Esophagus muscularis mucosa (tissue), 4 donors: Measurements from ENCODE around the gene ATP5ME. TPM values are rescaled to one million over a fixed set of nuclear protein-coding genes. Genes with fewer than 3 reads are reported as not detected.

Experiments used
- DNase-seq: peaks from one replicate; pipeline ENCODE4 v3.0.0-alpha.2; 2017; ENCODE audit errors: extremely low spot score
- H3K27ac ChIP-seq, 4 donors: fragments of 200-600 bp; sonication (generic); replicated peaks in 1 of 4; 1 replicate in 3 of 4; 2 replicates in 1 of 4; pipeline ENCODE4 v1.5.1; 2016 to 2019; ENCODE audit warnings: mild to moderate bottlenecking in 1 of 4
- H3K27me3 ChIP-seq, 4 donors: fragments of 200-600 bp; sonication (generic); one replicate each; pipeline versions ENCODE4 v1.5.1 to v1.6.0; 2016 to 2019
- H3K36me3 ChIP-seq, 4 donors: fragments of 200-600 bp; sonication (generic); one replicate each; pipeline ENCODE4 v1.5.1; 2016 to 2019
- H3K4me1 ChIP-seq, 4 donors: fragments of 200-600 bp; sonication (generic); one replicate each; pipeline ENCODE4 v1.5.1; 2016 to 2019
- H3K4me3 ChIP-seq, 4 donors: fragments of 200-600 bp; sonication (generic); 1 replicate in 2 of 4; 2 replicates in 2 of 4; pipeline ENCODE4 v1.5.1; 2016 to 2019; ENCODE audit warnings: mild to moderate bottlenecking in 4 of 4, moderate library complexity in 1 of 4
- H3K9me3 ChIP-seq, 4 donors: fragments of 200-600 bp; sonication (generic); 1 replicate in 3 of 4; 2 replicates in 1 of 4; pipeline ENCODE4 v1.5.1; 2016 to 2019
- CTCF ChIP-seq, 3 experiments: fragments of 200-600 bp in 2 of 3; fragments of 450-650 bp in 1 of 3; sonication (generic) in 2 of 3; IDR thresholded peaks; one replicate each; pipeline ENCODE4 v1.5.1; 2017 to 2019; ENCODE audit warnings: antibody characterized with exemption in 3 of 3, mild to moderate bottlenecking in 2 of 3, moderate library complexity in 1 of 3
- EP300 ChIP-seq: sonication (generic); formaldehyde crosslinking; IDR thresholded peaks from one replicate; pipeline ENCODE4 v1.6.1; 2017; ENCODE audit warnings: antibody characterized with exemption
- POLR2A ChIP-seq: fragments of 450-650 bp; IDR thresholded peaks from one replicate; pipeline ENCODE4 v1.6.1; 2017; ENCODE audit warnings: antibody characterized with exemption, moderate library complexity, mild to moderate bottlenecking, low read depth
- POLR2AphosphoS5 ChIP-seq, 2 donors: sonication (generic); formaldehyde crosslinking; IDR thresholded peaks; one replicate each; pipeline ENCODE4 v1.6.1; 2017; ENCODE audit warnings: antibody characterized with exemption in 2 of 2
- WGBS: methylation state at CpG from one replicate; pipeline ENCODE4 v1.1.5; 2018; 5-methylcytosine and 5-hydroxymethylcytosine counted together
- intact Hi-C: fragments of 100-400 bp; cut with DNase I; formaldehyde crosslinking; loops from one replicate; pipeline ENCODE4 v1.15.1; 2023
- total RNA-seq, 4 donors: library from RNA; depleted of rRNA; stranded (reverse); fragments of >200 nt; gene quantifications; one replicate each; pipeline versions ENCODE4 v1.1.0 to v1.2.1, GENCODE V29; 2016

Gene ATP5ME
- total RNA-seq, 4 donors from 2014 or later: 111 to 224 (median 154) TPM

- intact Hi-C loops: no loop called here
- Histone ChIP-seq H3K36me3 (peaks cover 0 to 26% (median 14%) of the 10 kb centered on the region in 4 donors), H3K4me1 (peaks cover 10 to 29% (median 19%) of the 10 kb centered on the region in 4 donors), H3K27ac (no peak overlapping the region), H3K4me3 (no peak overlapping the region), H3K9me3 (no peaks in the 10 kb centered on the region), H3K27me3 (no peaks in the 10 kb centered on the region)
- TF ChIP-seq POLR2A (no peak), EP300 (no peak), POLR2AphosphoS5 (IDR thresholded peaks at IDR 0.05) (no peak), CTCF (IDR thresholded peaks at IDR 0.05) (no peak)
- 93% methylated on average over 58 of the region's 59 CpGs for WGBS
- no peak for DNase-seq
Observed at GRCh38 chr4:720111-720860, 46.2 kb upstream of the ATP5ME start.

GRCh38 chr4:718460-718859, 44.4 kb upstream of the ATP5ME start:
- intact Hi-C loops: no loop called here
- H3K9me3 ChIP-seq: no peaks in the 10 kb centered on the region
- WGBS: 68% methylated on average over 6 of the region's 8 CpGs
- H3K27me3 ChIP-seq: no peaks in the 10 kb centered on the region
- peaks cover 10 to 35% (median 21%) of the 10 kb centered on the region in 4 donors for H3K4me1 ChIP-seq
- H3K4me3 ChIP-seq: no peak overlapping the region
- peaks cover 0 to 27% (median 13%) of the 10 kb centered on the region in 4 donors for H3K36me3 ChIP-seq
- H3K27ac ChIP-seq: no peak overlapping the region
- no peak for DNase-seq
- TF ChIP-seq POLR2AphosphoS5 (IDR thresholded peaks at IDR 0.05) (no peak), CTCF (IDR thresholded peaks at IDR 0.05) (no peak), EP300 (no peak), POLR2A (no peak)

GRCh38 chr4:717601-718320, 43.7 kb upstream of the ATP5ME start:
- no peaks in the 10 kb centered on the region for H3K9me3 ChIP-seq
- no peak for DNase-seq
- H3K4me1 ChIP-seq: peaks cover 10 to 35% (median 21%) of the 10 kb centered on the region in 4 donors
- intact Hi-C loops: no loop called here
- WGBS: 87% methylated on average over 33 of the region's 34 CpGs
- peaks cover 0 to 20% (median 6%) of the 10 kb centered on the region in 4 donors for H3K36me3 ChIP-seq
- no peak overlapping the region for H3K27ac ChIP-seq
- no peak overlapping the region for H3K4me3 ChIP-seq
- no peaks in the 10 kb centered on the region for H3K27me3 ChIP-seq
- TF ChIP-seq POLR2AphosphoS5 (IDR thresholded peaks at IDR 0.05): no peak
- TF ChIP-seq CTCF (IDR thresholded peaks at IDR 0.05): no peak
- TF ChIP-seq POLR2A: no peak
- no peak for TF ChIP-seq EP300

GRCh38 chr4:714087-714486, 40.0 kb upstream of the ATP5ME start:
- Histone ChIP-seq H3K27me3 (no peaks in the 10 kb centered on the region), H3K4me1 (peaks cover 6 to 33% (median 14%) of the 10 kb centered on the region in 4 donors), H3K27ac (no peak overlapping the region), H3K36me3 (peaks cover 0 to 8% (median 3%) of the 10 kb centered on the region in 4 donors), H3K4me3 (no peak overlapping the region), H3K9me3 (no peaks in the 10 kb centered on the region)
- TF ChIP-seq CTCF (IDR thresholded peaks at IDR 0.05) (no peak), EP300 (no peak), POLR2A (no peak), POLR2AphosphoS5 (IDR thresholded peaks at IDR 0.05) (no peak)
- no peak for DNase-seq
- intact Hi-C loops: no loop called here
- WGBS: 87% methylated on average over 11 of the region's 18 CpGs
